Measurements from ENCODE around the gene ATN1. TPM values are rescaled to one million over a fixed set of nuclear protein-coding genes. Genes with fewer than 3 reads are reported as not detected.

The ATN1 gene
- polyA plus RNA-seq, 1 donor: 66.6 TPM

- Histone ChIP-seq H3K4me3 (ENCODE audit: low read length) (peak overlapping the region; percentile 98), H3K4me1 (ENCODE audit: control insufficient read depth, insufficient read depth, low read length) (peaks cover 65% of the 10 kb centered on the region), H3K27ac (ENCODE audit: low read length) (peak overlapping the region; percentile 89), H3K9me3 (ENCODE audit: control insufficient read depth, low read depth, low read length) (no peaks in the 10 kb centered on the region), H3K36me3 (ENCODE audit: control insufficient read depth, insufficient read depth, low read length) (peaks cover 46% of the 10 kb centered on the region), H3K27me3 (ENCODE audit: control insufficient read depth, insufficient read depth, low read length) (no peaks in the 10 kb centered on the region)
- no peak for DNase-seq
- WGBS (ENCODE audit: insufficient coverage, low lambda C conversion rate): no CpG with 5 or more reads among the region's 8 CpGs
Measured at GRCh38 chr12:6964605-6965025, 36.9 kb downstream of the ATN1 start.

GRCh38 chr12:6965026-6965661 lies 37.4 kb downstream of the ATN1 start:
- H3K4me1 ChIP-seq (ENCODE audit: control insufficient read depth, insufficient read depth, low read length): peaks cover 65% of the 10 kb centered on the region

DNA sequence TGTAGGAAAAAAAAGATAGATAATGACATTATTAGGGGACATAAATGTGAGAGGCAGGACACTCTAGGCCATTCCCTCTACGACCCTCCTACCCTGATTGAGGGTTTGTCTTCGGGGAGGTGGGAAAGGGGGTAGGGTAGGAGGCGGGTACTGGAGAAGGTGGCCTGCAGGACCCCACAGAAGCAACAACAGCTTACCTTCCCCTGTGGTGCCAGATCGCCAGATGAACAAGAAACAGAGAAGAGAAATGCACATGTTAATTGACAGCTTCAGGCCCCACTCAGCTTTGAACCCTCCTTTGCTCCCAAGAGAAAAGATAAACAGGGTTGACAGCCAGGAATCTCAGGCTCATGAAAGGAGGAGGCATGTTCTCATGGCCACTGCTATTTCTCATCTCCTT lies 38.0 kb downstream of the ATN1 start:
- no peaks in the 10 kb centered on the region for H3K9me3 ChIP-seq (ENCODE audit: control insufficient read depth, low read depth, low read length)
- H3K4me3 ChIP-seq (ENCODE audit: low read length): no peak overlapping the region
- peak overlapping the region; percentile 89 for H3K27ac ChIP-seq (ENCODE audit: low read length)
- peaks cover 61% of the 10 kb centered on the region for H3K4me1 ChIP-seq (ENCODE audit: control insufficient read depth, insufficient read depth, low read length)
- no peak for DNase-seq
- H3K27me3 ChIP-seq (ENCODE audit: control insufficient read depth, insufficient read depth, low read length): no peaks in the 10 kb centered on the region
- H3K36me3 ChIP-seq (ENCODE audit: control insufficient read depth, insufficient read depth, low read length): peaks cover 46% of the 10 kb centered on the region
- no CpG with 5 or more reads among the region's 4 CpGs for WGBS (ENCODE audit: insufficient coverage, low lambda C conversion rate)

More at GRCh38 chr12:6965026-6965661, 37.4 kb downstream of the ATN1 start:
- no CpG with 5 or more reads among the region's 12 CpGs for WGBS (ENCODE audit: insufficient coverage, low lambda C conversion rate)
- Histone ChIP-seq H3K9me3 (ENCODE audit: control insufficient read depth, low read depth, low read length) (no peaks in the 10 kb centered on the region), H3K4me3 (ENCODE audit: low read length) (peak overlapping the region; percentile 98), H3K27me3 (ENCODE audit: control insufficient read depth, insufficient read depth, low read length) (no peaks in the 10 kb centered on the region), H3K27ac (ENCODE audit: low read length) (peak overlapping the region; percentile 89), H3K36me3 (ENCODE audit: control insufficient read depth, insufficient read depth, low read length) (peaks cover 46% of the 10 kb centered on the region)
- DNase-seq: peak; percentile 96 to 97

DNA sequence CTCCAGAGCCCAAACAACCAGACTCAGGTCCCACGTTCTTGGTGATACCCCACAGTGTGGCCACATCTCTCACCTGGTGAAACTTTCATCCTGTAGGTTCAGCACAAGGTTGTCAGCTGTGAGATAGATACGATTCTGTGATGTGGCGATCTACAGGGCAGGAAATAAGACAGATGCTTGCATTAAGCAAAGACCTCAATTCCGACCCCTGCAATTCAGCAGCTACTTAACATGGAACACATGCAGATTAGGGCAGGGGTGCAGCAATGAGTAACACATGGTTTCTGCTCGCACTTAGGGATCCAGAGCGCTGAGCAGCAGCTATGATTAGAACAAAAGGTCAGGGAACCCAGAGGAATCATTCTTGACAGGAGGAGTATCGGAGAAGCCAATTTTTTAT lies 38.6 kb downstream of the ATN1 start:
- WGBS (ENCODE audit: insufficient coverage, low lambda C conversion rate): no CpG with 5 or more reads among the region's 7 CpGs
- H3K27ac ChIP-seq (ENCODE audit: low read length): peak overlapping the region; percentile 89
- peaks cover 55% of the 10 kb centered on the region for H3K4me1 ChIP-seq (ENCODE audit: control insufficient read depth, insufficient read depth, low read length)

DNA sequence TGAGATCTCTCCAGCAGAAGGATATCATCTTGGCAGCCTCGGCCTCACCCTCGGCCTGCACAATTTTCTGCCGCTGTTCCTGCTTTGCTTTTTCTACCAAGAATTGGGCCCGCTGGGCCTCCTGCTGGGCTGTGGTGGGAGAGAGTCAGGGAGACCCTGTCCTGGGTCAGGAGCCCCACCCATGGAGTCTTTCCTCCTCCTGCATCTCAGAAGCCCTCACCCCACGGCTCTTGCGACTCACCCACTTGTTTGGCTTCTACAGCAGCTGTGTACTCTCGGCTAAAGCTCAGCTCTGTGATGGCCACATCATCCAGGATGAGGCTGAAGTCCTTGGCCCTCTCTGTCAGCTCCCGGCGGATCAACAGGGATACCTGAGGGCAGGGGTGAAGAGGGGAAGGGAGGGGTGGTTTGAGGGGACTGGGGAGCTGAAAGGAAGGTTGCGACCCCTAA lies 39.9 kb downstream of the ATN1 start:
- Histone ChIP-seq H3K36me3 (ENCODE audit: control insufficient read depth, insufficient read depth, low read length) (peaks cover 46% of the 10 kb centered on the region), H3K27ac (ENCODE audit: low read length) (peak overlapping the region; percentile 39), H3K4me1 (ENCODE audit: control insufficient read depth, insufficient read depth, low read length) (peaks cover 48% of the 10 kb centered on the region), H3K27me3 (ENCODE audit: control insufficient read depth, insufficient read depth, low read length) (no peaks in the 10 kb centered on the region), H3K4me3 (ENCODE audit: low read length) (no peak overlapping the region), H3K9me3 (ENCODE audit: control insufficient read depth, low read depth, low read length) (no peaks in the 10 kb centered on the region)
- DNase-seq: no peak
- WGBS (ENCODE audit: insufficient coverage, low lambda C conversion rate): no CpG with 5 or more reads among the region's 10 CpGs

More for the DNA sequence above, 38.6 kb downstream of the ATN1 start:
- DNase-seq: no peak
- Histone ChIP-seq H3K4me3 (ENCODE audit: low read length) (no peak overlapping the region), H3K9me3 (ENCODE audit: control insufficient read depth, low read depth, low read length) (no peaks in the 10 kb centered on the region), H3K36me3 (ENCODE audit: control insufficient read depth, insufficient read depth, low read length) (peaks cover 46% of the 10 kb centered on the region), H3K27me3 (ENCODE audit: control insufficient read depth, insufficient read depth, low read length) (no peaks in the 10 kb centered on the region)

GRCh38 chr12:6968426-6968825 lies 40.7 kb downstream of the ATN1 start:
- Histone ChIP-seq H3K36me3 (ENCODE audit: control insufficient read depth, insufficient read depth, low read length) (peaks cover 46% of the 10 kb centered on the region), H3K27me3 (ENCODE audit: control insufficient read depth, insufficient read depth, low read length) (no peaks in the 10 kb centered on the region), H3K9me3 (ENCODE audit: control insufficient read depth, low read depth, low read length) (no peaks in the 10 kb centered on the region), H3K4me1 (ENCODE audit: control insufficient read depth, insufficient read depth, low read length) (peaks cover 48% of the 10 kb centered on the region), H3K27ac (ENCODE audit: low read length) (no peak overlapping the region), H3K4me3 (ENCODE audit: low read length) (no peak overlapping the region)
- DNase-seq: no peak
- WGBS (ENCODE audit: insufficient coverage, low lambda C conversion rate): no CpG with 5 or more reads among the region's 9 CpGs

DNA sequence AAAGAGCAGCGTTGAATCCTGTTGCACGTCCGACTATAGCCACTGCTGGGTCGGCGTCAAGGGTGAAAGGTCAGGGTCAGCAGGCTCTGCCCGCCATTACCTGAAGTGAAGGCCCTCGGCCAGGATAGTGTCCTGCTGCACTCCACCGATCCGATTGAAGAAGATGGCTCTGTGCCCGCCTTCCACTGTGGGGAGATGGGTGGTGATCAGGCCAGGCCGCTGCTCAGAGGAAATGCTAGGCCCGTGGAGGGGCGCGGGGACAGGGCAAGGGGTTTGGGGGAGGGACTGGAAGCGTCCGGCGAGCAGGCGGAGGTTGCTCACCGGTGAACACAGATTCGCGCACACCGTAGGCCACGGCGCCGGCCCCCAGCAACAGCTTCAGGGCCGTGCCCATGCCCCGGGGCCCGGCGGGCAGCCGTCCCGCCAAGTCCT lies 42.4 kb downstream of the ATN1 start:
- peaks cover 41% of the 10 kb centered on the region for H3K4me1 ChIP-seq (ENCODE audit: control insufficient read depth, insufficient read depth, low read length)
- peaks cover 53% of the 10 kb centered on the region for H3K36me3 ChIP-seq (ENCODE audit: control insufficient read depth, insufficient read depth, low read length)
- WGBS (ENCODE audit: insufficient coverage, low lambda C conversion rate): no CpG with 5 or more reads among the region's 31 CpGs
- peak overlapping the region; percentile 96 for H3K4me3 ChIP-seq (ENCODE audit: low read length)
- no peaks in the 10 kb centered on the region for H3K27me3 ChIP-seq (ENCODE audit: control insufficient read depth, insufficient read depth, low read length)
- no peaks in the 10 kb centered on the region for H3K9me3 ChIP-seq (ENCODE audit: control insufficient read depth, low read depth, low read length)
- peak overlapping the region; percentile 77 for H3K27ac ChIP-seq (ENCODE audit: low read length)
- no peak for DNase-seq

DNA sequence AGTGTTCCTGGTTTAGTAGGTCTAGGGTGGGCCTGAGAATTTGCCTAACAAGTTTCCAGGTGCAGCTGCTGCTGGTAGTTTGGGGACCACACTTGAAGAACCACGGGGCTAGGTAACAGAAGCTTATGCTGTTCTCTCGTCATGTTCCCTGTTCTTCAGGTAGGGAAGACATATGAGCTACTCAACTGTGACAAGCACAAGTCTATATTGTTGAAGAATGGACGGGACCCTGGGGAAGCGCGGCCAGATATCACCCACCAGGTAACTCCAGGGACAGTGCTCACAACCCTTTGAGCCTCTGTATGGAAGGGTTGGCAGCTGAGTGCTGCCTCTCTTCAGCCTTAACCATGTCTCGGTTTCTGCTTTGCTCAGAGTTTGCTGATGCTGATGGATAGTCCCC lies 46.4 kb downstream of the ATN1 start:
- H3K27ac ChIP-seq (ENCODE audit: low read length): no peak overlapping the region
- WGBS (ENCODE audit: insufficient coverage, low lambda C conversion rate): no CpG with 5 or more reads among the region's 6 CpGs
- peaks cover 56% of the 10 kb centered on the region for H3K36me3 ChIP-seq (ENCODE audit: control insufficient read depth, insufficient read depth, low read length)
- DNase-seq: no peak
- H3K27me3 ChIP-seq (ENCODE audit: control insufficient read depth, insufficient read depth, low read length): no peaks in the 10 kb centered on the region
- no peaks in the 10 kb centered on the region for H3K9me3 ChIP-seq (ENCODE audit: control insufficient read depth, low read depth, low read length)
- peaks cover 8% of the 10 kb centered on the region for H3K4me1 ChIP-seq (ENCODE audit: control insufficient read depth, insufficient read depth, low read length)
- no peak overlapping the region for H3K4me3 ChIP-seq (ENCODE audit: low read length)

DNA sequence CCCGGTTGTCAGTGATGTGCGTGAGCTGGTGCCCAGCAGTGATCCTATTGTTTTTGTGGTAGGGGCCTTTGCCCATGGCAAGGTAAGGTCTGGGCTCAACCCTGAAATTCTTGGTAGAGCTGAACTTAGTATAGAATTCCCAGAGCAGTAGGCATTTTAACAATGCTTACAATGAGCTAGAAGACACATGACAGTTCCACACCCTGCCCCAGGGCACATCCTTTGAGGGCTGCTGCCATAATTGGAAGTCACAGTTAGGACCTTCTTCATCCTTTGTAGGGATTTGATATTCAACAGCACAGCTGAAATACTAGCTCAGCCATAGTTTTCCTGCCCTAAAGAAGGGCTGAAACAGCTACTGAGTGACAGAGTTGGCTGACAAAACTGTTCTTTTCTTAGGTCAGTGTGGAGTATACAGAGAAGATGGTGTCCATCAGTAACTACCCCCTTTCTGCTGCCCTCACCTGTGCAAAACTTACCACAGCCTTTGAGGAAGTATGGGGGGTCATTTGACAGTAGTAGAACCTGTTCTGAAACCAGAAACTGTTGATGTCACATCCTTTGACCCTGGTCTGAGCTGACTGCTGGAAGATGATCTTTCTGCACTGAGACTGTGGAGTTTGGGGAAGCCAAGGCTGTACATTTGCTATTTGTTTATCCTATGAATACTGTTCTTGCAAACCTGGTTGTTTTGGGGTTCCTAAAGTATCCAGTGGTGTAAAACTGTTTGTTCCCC lies 47.7 kb downstream of the ATN1 start:
- Histone ChIP-seq H3K36me3 (ENCODE audit: control insufficient read depth, insufficient read depth, low read length) (peaks cover 63% of the 10 kb centered on the region), H3K9me3 (ENCODE audit: control insufficient read depth, low read depth, low read length) (no peaks in the 10 kb centered on the region)

DNA sequence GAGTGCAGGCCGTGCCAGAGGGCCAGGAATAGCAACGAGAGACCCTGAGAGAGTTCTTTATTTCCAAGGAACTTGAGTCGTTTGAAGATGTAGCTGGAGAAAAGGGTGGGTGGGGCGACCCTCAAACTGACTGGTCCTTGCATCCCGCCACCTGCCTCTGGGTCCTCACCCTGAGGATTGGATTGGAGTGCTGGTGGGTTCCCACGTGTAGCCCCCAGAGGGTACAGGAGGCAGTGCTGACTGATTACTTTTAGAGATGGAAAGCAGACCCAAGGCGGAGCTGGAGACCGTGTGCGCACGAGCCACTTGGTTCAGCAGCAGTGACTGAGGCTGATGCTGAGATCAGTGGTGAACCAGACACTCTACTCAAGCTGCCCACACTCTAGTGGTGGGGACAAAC lies 49.9 kb downstream of the ATN1 start:
- Histone ChIP-seq H3K36me3 (ENCODE audit: control insufficient read depth, insufficient read depth, low read length) (peaks cover 76% of the 10 kb centered on the region), H3K27me3 (ENCODE audit: control insufficient read depth, insufficient read depth, low read length) (no peaks in the 10 kb centered on the region), H3K27ac (ENCODE audit: low read length) (no peak overlapping the region), H3K4me3 (ENCODE audit: low read length) (no peak overlapping the region), H3K9me3 (ENCODE audit: control insufficient read depth, low read depth, low read length) (no peaks in the 10 kb centered on the region), H3K4me1 (ENCODE audit: control insufficient read depth, insufficient read depth, low read length) (peaks cover 38% of the 10 kb centered on the region)
- no peak for DNase-seq
- WGBS (ENCODE audit: insufficient coverage, low lambda C conversion rate): no CpG with 5 or more reads among the region's 10 CpGs

More for the DNA sequence above, 47.7 kb downstream of the ATN1 start:
- no peak overlapping the region for H3K27ac ChIP-seq (ENCODE audit: low read length)
- peaks cover 18% of the 10 kb centered on the region for H3K4me1 ChIP-seq (ENCODE audit: control insufficient read depth, insufficient read depth, low read length)
- WGBS (ENCODE audit: insufficient coverage, low lambda C conversion rate): no CpG with 5 or more reads among the region's 2 CpGs
- H3K4me3 ChIP-seq (ENCODE audit: low read length): no peak overlapping the region
- no peak for DNase-seq
- no peaks in the 10 kb centered on the region for H3K27me3 ChIP-seq (ENCODE audit: control insufficient read depth, insufficient read depth, low read length)
